Astrocyte (in vitro differentiated cells and primary cell): Measurements from ENCODE around the gene TP73. TPM values are rescaled to one million over a fixed set of nuclear protein-coding genes. Genes with fewer than 3 reads are reported as not detected.

Source experiments
- DNase-seq: peaks from one replicate; pipeline ENCODE4 v3.0.0-alpha.2; 2010; ENCODE audit warnings: low read depth
- FAIRE-seq: peaks from 2 replicates; lab custom pipeline; 2011; peaks lifted over from hg19 to GRCh38; lab: Jason Lieb, UNC
- H2AFZ ChIP-seq: 2 replicates; pipeline ENCODE4 v1.6.0; 2012; ENCODE audit warnings: low read depth, low read length, inconsistent platforms
- H3K27ac ChIP-seq: 2 replicates; pipeline ENCODE4 v1.5.1; 2011; ENCODE audit warnings: low read depth, low read length, inconsistent platforms
- H3K27me3 ChIP-seq: 2 replicates; pipeline ENCODE4 v1.6.0; 2011; ENCODE audit warnings: low read length, inconsistent platforms; ENCODE audit not compliant: insufficient read depth
- H3K36me3 ChIP-seq: 2 replicates; pipeline ENCODE4 v1.5.1; 2011; ENCODE audit warnings: low read length, inconsistent platforms; ENCODE audit not compliant: insufficient read depth
- H3K4me1 ChIP-seq: 2 replicates; pipeline ENCODE4 v1.5.1; 2011; ENCODE audit warnings: low read length, inconsistent platforms; ENCODE audit not compliant: insufficient read depth
- H3K4me2 ChIP-seq: 2 replicates; pipeline ENCODE4 v1.6.0; 2012; ENCODE audit warnings: low read length, inconsistent platforms
- H3K4me3 ChIP-seq: 2 replicates; pipeline ENCODE4 v1.5.1; 2011; ENCODE audit warnings: low read depth, mild to moderate bottlenecking, low read length, inconsistent platforms; ENCODE audit not compliant: insufficient read depth
- H3K79me2 ChIP-seq: 2 replicates; pipeline ENCODE4 v1.6.0; 2012; ENCODE audit warnings: mild to moderate bottlenecking, low read length, inconsistent platforms; ENCODE audit not compliant: insufficient read depth
- H3K9ac ChIP-seq: 2 replicates; pipeline ENCODE4 v1.6.0; 2012; ENCODE audit warnings: mild to moderate bottlenecking, low read length, inconsistent platforms
- H3K9me3 ChIP-seq: 2 replicates; pipeline ENCODE4 v1.5.1; 2012; ENCODE audit warnings: low read depth, mild to moderate bottlenecking, low read length, inconsistent platforms; ENCODE audit not compliant: insufficient read depth
- H4K20me1 ChIP-seq: 2 replicates; pipeline ENCODE4 v1.6.0; 2012; ENCODE audit warnings: low read length, inconsistent platforms; ENCODE audit not compliant: insufficient read depth
- H3K27ac Mint-ChIP-seq: one replicate; pipeline ENCODE4 v1.8.0; 2021; ENCODE audit warnings: mild to moderate bottlenecking, mixed read lengths; ENCODE audit not compliant: unreplicated experiment
- H3K27me3 Mint-ChIP-seq: one replicate; pipeline ENCODE4 v1.8.0; 2021; ENCODE audit warnings: low read depth, mixed read lengths; ENCODE audit not compliant: unreplicated experiment
- H3K36me3 Mint-ChIP-seq: one replicate; pipeline ENCODE4 v1.8.0; 2021; ENCODE audit warnings: low read depth, mixed read lengths; ENCODE audit not compliant: unreplicated experiment
- H3K4me1 Mint-ChIP-seq: one replicate; pipeline ENCODE4 v1.8.0; 2021; ENCODE audit warnings: low read depth, mixed read lengths; ENCODE audit not compliant: unreplicated experiment
- H3K4me3 Mint-ChIP-seq: one replicate; pipeline ENCODE4 v1.8.0; 2021; ENCODE audit warnings: mild to moderate bottlenecking, moderate library complexity, mixed read lengths; ENCODE audit not compliant: unreplicated experiment
- H3K9me3 Mint-ChIP-seq: one replicate; pipeline ENCODE4 v1.8.0; 2021; ENCODE audit warnings: mild to moderate bottlenecking, mixed read lengths; ENCODE audit not compliant: unreplicated experiment
- EZH2 ChIP-seq: IDR thresholded peaks from 2 replicates; pipeline ENCODE4 v1.6.1; 2012; ENCODE audit warnings: mild to moderate bottlenecking, low read length, inconsistent platforms; ENCODE audit not compliant: insufficient read depth
- total RNA-seq: library from RNA; stranded (reverse); gene quantifications from 2 replicates; pipeline ENCODE4 v1.2.1, GENCODE V29; 2021
- TF ChIP-seq, protein P1 (sequence below): IDR thresholded peaks from 2 replicates; pipeline ENCODE4 v1.5.1; 2011; ENCODE audit warnings: low read depth, mild to moderate bottlenecking, inconsistent platforms, low read length, moderate library complexity; ENCODE audit not compliant: insufficient read depth

TP73 gene
- total RNA-seq, 1 donor from 2014 or later, result 0.18 TPM

DNA sequence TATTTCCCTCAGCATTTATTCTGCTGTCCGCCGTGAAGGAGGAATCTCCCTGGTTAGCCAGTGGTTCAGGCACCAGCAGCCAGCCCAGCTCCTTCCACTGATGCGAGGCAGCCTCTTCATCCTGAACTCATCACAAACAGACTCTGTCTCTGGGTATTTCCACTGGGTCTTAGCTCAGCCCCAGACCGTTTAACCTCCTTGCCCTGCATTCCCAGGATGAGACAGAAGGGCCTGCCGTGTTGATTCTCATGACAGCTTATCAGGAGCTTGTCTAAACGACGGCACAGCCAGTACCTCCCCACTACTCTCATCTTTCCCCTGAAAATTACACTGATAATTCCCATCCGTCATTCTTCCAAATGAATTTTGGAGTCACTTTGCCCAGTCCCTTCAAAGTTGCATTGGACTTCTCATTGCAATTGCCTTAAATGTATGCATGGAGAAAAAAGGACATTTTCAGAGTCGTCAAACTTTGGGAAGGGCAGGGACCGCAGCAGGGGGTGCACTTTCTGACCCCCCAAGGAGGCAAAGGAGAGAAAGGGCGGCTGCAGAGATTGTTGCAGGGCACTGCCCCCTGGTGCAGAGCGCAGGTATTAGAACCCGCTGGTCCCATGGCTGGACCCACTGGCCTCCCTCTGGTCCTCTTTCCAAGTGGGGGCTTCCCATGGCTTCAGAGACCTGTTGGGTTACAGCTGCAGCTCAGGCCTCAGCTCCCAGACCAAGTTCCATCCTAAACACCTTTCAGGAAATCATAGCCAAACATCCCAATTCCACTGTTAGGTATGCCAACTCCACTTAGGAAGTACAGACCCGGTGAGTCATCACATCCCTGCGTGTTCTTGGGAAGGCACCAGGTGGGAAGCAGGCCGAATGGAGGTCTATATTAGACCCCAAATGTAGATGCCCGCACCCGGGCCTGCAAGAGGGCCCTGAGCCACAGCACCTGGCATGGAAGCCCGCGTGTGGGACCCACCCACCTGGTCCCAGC, 37.3 kb upstream of the TP73 start:
- H3K9me3 Mint-ChIP-seq, result no peaks in the 10 kb centered on the region
- TF ChIP-seq, protein P1, sequence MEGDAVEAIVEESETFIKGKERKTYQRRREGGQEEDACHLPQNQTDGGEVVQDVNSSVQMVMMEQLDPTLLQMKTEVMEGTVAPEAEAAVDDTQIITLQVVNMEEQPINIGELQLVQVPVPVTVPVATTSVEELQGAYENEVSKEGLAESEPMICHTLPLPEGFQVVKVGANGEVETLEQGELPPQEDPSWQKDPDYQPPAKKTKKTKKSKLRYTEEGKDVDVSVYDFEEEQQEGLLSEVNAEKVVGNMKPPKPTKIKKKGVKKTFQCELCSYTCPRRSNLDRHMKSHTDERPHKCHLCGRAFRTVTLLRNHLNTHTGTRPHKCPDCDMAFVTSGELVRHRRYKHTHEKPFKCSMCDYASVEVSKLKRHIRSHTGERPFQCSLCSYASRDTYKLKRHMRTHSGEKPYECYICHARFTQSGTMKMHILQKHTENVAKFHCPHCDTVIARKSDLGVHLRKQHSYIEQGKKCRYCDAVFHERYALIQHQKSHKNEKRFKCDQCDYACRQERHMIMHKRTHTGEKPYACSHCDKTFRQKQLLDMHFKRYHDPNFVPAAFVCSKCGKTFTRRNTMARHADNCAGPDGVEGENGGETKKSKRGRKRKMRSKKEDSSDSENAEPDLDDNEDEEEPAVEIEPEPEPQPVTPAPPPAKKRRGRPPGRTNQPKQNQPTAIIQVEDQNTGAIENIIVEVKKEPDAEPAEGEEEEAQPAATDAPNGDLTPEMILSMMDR, result peak; percentile 59
- TF ChIP-seq EZH2, result no peak
- no peak overlapping the region for H3K27ac Mint-ChIP-seq
- peak overlapping the region; percentile 22 for H3K4me3 Mint-ChIP-seq
- Histone ChIP-seq H4K20me1 (no peaks in the 10 kb centered on the region), H3K4me2 (no peak overlapping the region), H3K9me3 (no peaks in the 10 kb centered on the region), H3K79me2 (no peaks in the 10 kb centered on the region), H3K4me3 (no peak overlapping the region), H3K9ac (no peak overlapping the region), H3K36me3 (no peaks in the 10 kb centered on the region), H3K27ac (no peak overlapping the region), H3K27me3 (peaks cover 18% of the 10 kb centered on the region), H3K4me1 (peaks cover 28% of the 10 kb centered on the region), H2AFZ (no peak overlapping the region)
- H3K36me3 Mint-ChIP-seq, result no peaks in the 10 kb centered on the region
- H3K27me3 Mint-ChIP-seq, result peaks cover 38% of the 10 kb centered on the region
- DNase-seq, result no peak
- no peak for FAIRE-seq
- peaks cover 16% of the 10 kb centered on the region for H3K4me1 Mint-ChIP-seq

DNA sequence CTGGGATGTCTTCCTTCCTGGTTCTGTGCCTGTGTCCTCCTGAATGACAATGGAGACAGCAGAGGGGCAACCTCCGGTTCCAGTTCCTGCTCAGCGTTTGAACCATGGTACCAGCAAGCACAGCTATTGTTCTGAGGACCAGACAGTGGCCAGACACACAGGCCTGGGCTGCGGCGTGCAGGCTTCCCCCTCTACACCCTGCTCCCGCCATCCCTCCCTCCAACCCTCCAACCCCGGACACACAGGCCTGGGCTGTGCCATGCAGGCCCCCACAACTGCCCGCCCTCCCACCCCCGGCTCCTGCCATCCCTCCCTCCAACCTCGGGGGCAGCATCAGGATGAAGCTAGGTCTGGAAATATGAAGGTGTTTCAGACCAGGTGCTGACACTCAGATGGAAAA, 35.5 kb upstream of the TP73 start:
- H3K27me3 ChIP-seq, result peaks cover 11% of the 10 kb centered on the region
- H3K4me3 ChIP-seq, result no peak overlapping the region
- no peak overlapping the region for H3K27ac Mint-ChIP-seq
- H3K79me2 ChIP-seq, result no peaks in the 10 kb centered on the region
- peaks cover 22% of the 10 kb centered on the region for H3K4me1 ChIP-seq
- H4K20me1 ChIP-seq, result no peaks in the 10 kb centered on the region
- H3K36me3 ChIP-seq, result no peaks in the 10 kb centered on the region
- no peaks in the 10 kb centered on the region for H3K9me3 ChIP-seq
- TF ChIP-seq, protein P1, result no peak
- TF ChIP-seq EZH2, result no peak
- peaks cover 16% of the 10 kb centered on the region for H3K4me1 Mint-ChIP-seq
- DNase-seq (no peak), FAIRE-seq (no peak)
- no peak overlapping the region for H3K27ac ChIP-seq
- H3K36me3 Mint-ChIP-seq, result no peaks in the 10 kb centered on the region
- peaks cover 33% of the 10 kb centered on the region for H3K27me3 Mint-ChIP-seq
- H3K9me3 Mint-ChIP-seq, result no peaks in the 10 kb centered on the region
- H2AFZ ChIP-seq, result no peak overlapping the region
- no peak overlapping the region for H3K4me2 ChIP-seq
- no peak overlapping the region for H3K9ac ChIP-seq
- no peak overlapping the region for H3K4me3 Mint-ChIP-seq
